ENCODE data around the gene RNF225. TPM values are rescaled to one million over a fixed set of nuclear protein-coding genes. Genes with fewer than 3 reads are reported as not detected.

RNF225 gene
- total and polyA plus RNA-seq, 2 of the 13 experiments (the other 11 are each of a cell fraction or from before 2014, with no cell fraction given): not detected

GRCh38 chr19:58395220-58395978, at the start of gene RNF225 (continued):
- TF ChIP-seq ZNF331 (CRISPR knock-in tag; IDR thresholded peaks at IDR 0.05): no peak
- TF ChIP-seq ZNF564 (CRISPR knock-in tag; IDR thresholded peaks at IDR 0.05): no peak
- peak; percentile 39 for TF ChIP-seq TAF15 (IDR thresholded peaks at IDR 0.05; ENCODE audit: low read depth, low read length, poor library complexity, severe bottlenecking)
- TF ChIP-seq, protein P1, sequence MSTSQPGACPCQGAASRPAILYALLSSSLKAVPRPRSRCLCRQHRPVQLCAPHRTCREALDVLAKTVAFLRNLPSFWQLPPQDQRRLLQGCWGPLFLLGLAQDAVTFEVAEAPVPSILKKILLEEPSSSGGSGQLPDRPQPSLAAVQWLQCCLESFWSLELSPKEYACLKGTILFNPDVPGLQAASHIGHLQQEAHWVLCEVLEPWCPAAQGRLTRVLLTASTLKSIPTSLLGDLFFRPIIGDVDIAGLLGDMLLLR (CRISPR knock-in tag; IDR thresholded peaks at IDR 0.05): no peak
- TF ChIP-seq SRF (IDR thresholded peaks at IDR 0.05; ENCODE audit: low read depth, low read length): no peak
- 0 out of 2 replicates have a peak, but pooled peaks have one; percentile 13 for TF ChIP-seq ARNT2 (CRISPR knock-in tag; IDR thresholded peaks at IDR 0.05; ENCODE audit: low read depth)
- TF ChIP-seq, protein P2, sequence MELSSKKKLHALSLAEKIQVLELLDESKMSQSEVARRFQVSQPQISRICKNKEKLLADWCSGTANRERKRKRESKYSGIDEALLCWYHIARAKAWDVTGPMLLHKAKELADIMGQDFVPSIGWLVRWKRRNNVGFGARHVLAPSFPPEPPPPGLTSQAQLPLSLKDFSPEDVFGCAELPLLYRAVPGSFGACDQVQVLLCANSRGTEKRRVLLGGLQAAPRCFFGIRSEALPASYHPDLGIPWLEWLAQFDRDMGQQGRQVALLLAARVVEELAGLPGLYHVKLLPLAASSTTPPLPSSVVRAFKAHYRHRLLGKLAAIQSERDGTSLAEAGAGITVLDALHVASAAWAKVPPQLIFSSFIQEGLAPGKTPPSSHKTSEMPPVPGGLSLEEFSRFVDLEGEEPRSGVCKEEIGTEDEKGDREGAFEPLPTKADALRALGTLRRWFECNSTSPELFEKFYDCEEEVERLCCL (CRISPR knock-in tag; IDR thresholded peaks at IDR 0.05; ENCODE audit: borderline replicate concordance): no peak
- TF ChIP-seq FOXO4 (CRISPR knock-in tag; conservative IDR thresholded peaks at IDR 0.05): no peak
- TF ChIP-seq KLF13 (CRISPR knock-in tag; IDR thresholded peaks at IDR 0.05): no peak
- no peak for TF ChIP-seq ZSCAN12 (CRISPR knock-in tag; IDR thresholded peaks at IDR 0.05)
- no peak for TF ChIP-seq ZNF354B (CRISPR knock-in tag; IDR thresholded peaks at IDR 0.05)
- TF ChIP-seq, protein P3, sequence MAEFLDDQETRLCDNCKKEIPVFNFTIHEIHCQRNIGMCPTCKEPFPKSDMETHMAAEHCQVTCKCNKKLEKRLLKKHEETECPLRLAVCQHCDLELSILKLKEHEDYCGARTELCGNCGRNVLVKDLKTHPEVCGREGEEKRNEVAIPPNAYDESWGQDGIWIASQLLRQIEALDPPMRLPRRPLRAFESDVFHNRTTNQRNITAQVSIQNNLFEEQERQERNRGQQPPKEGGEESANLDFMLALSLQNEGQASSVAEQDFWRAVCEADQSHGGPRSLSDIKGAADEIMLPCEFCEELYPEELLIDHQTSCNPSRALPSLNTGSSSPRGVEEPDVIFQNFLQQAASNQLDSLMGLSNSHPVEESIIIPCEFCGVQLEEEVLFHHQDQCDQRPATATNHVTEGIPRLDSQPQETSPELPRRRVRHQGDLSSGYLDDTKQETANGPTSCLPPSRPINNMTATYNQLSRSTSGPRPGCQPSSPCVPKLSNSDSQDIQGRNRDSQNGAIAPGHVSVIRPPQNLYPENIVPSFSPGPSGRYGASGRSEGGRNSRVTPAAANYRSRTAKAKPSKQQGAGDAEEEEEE (CRISPR knock-in tag; IDR thresholded peaks at IDR 0.05; ENCODE audit: borderline replicate concordance): no peak
- TF ChIP-seq ZNF598 (CRISPR knock-in tag; IDR thresholded peaks at IDR 0.05; ENCODE audit: borderline replicate concordance): no peak
- TF ChIP-seq, protein P4, sequence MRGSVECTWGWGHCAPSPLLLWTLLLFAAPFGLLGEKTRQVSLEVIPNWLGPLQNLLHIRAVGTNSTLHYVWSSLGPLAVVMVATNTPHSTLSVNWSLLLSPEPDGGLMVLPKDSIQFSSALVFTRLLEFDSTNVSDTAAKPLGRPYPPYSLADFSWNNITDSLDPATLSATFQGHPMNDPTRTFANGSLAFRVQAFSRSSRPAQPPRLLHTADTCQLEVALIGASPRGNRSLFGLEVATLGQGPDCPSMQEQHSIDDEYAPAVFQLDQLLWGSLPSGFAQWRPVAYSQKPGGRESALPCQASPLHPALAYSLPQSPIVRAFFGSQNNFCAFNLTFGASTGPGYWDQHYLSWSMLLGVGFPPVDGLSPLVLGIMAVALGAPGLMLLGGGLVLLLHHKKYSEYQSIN (CRISPR knock-in tag; IDR thresholded peaks at IDR 0.05; ENCODE audit: borderline replicate concordance): no peak
- no peak for TF ChIP-seq KDM6A (CRISPR knock-in tag; IDR thresholded peaks at IDR 0.05; ENCODE audit: low read depth)
- no peak for TF ChIP-seq ZNF484 (CRISPR knock-in tag; IDR thresholded peaks at IDR 0.05; ENCODE audit: borderline replicate concordance, low read depth)
- TF ChIP-seq, protein P5, sequence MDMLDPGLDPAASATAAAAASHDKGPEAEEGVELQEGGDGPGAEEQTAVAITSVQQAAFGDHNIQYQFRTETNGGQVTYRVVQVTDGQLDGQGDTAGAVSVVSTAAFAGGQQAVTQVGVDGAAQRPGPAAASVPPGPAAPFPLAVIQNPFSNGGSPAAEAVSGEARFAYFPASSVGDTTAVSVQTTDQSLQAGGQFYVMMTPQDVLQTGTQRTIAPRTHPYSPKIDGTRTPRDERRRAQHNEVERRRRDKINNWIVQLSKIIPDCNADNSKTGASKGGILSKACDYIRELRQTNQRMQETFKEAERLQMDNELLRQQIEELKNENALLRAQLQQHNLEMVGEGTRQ (IDR thresholded peaks at IDR 0.05; ENCODE audit: low read depth, low read length): no peak
- TF ChIP-seq, protein P5 (CRISPR knock-in tag; IDR thresholded peaks at IDR 0.05; ENCODE audit: borderline replicate concordance): no peak
- TF ChIP-seq ZFP41 (CRISPR knock-in tag; IDR thresholded peaks at IDR 0.05; ENCODE audit: borderline replicate concordance): no peak
